H1 (cell line): Measurements from ENCODE around the gene DRC3. TPM values are rescaled to one million over a fixed set of nuclear protein-coding genes. Genes with fewer than 3 reads are reported as not detected.

ENCODE experiments used
- CTCF ChIA-PET: fragments of 300-600 bp; sonication (Branson Sonifier 250); formaldehyde crosslinking; loops from one replicate; lab custom pipeline; 2021; ENCODE audit not compliant: partially characterized antibody; lab: Charles Lee
- POLR2A ChIA-PET: fragments of 300-600 bp; sonication (Branson Sonifier 250); formaldehyde crosslinking; loops from one replicate; lab custom pipeline; 2021; ENCODE audit warnings: inconsistent platforms; ENCODE audit not compliant: partially characterized antibody; lab: Charles Lee
- DNase-seq, 2 experiments: peaks; one replicate each; pipeline versions ENCODE4 v3.0.0 to v3.0.0-alpha.2; 2010 to 2022; ENCODE audit warnings: low spot score in 2 of 2, low read depth in 1 of 2, mixed read lengths in 1 of 2
- FAIRE-seq: peaks from 2 replicates; lab custom pipeline; 2011; peaks lifted over from hg19 to GRCh38; lab: Jason Lieb, UNC
- H2AFZ ChIP-seq: 2 replicates; pipeline ENCODE4 v1.8.1; 2012; ENCODE audit warnings: low read length, inconsistent platforms
- H2AK5ac ChIP-seq: 2 replicates; pipeline ENCODE4 v1.6.1; 2013; ENCODE audit warnings: low read depth, low read length
- H2BK120ac ChIP-seq: replicated peaks from 2 replicates; pipeline ENCODE3; 2013; ENCODE audit warnings: low read depth, low read length, inconsistent platforms
- H2BK12ac ChIP-seq: 2 replicates; pipeline ENCODE4 v1.6.1; 2013; ENCODE audit warnings: low read depth, low read length
- H2BK15ac ChIP-seq: 2 replicates; pipeline ENCODE4 v1.6.1; 2013; ENCODE audit warnings: low read length
- H2BK20ac ChIP-seq: 2 replicates; pipeline ENCODE4 v1.6.1; 2013; ENCODE audit warnings: low read length
- H2BK5ac ChIP-seq: 2 replicates; pipeline ENCODE4 v1.6.1; 2013; ENCODE audit warnings: low read depth, low read length
- H3K14ac ChIP-seq: 2 replicates; pipeline ENCODE4 v1.6.1; 2013; ENCODE audit warnings: inconsistent platforms; ENCODE audit not compliant: insufficient read length
- H3K18ac ChIP-seq: 2 replicates; pipeline ENCODE4 v1.6.1; 2013; ENCODE audit warnings: low read length; ENCODE audit errors: extremely low read depth
- H3K23ac ChIP-seq: 2 replicates; pipeline ENCODE4 v1.6.1; 2013; ENCODE audit warnings: inconsistent platforms; ENCODE audit not compliant: insufficient read length
- H3K23me2 ChIP-seq: 2 replicates; pipeline ENCODE4 v1.6.1; 2013; ENCODE audit warnings: low read depth, low read length
- H3K27ac ChIP-seq: 2 replicates; pipeline ENCODE4 v1.6.1; 2011; ENCODE audit warnings: low read depth, low read length, inconsistent platforms
- H3K27me3 ChIP-seq, 4 experiments: replicated peaks in 1 of 4; 1 replicate in 1 of 4; 2 replicates in 3 of 4; pipeline versions ENCODE4 v1.6.1 to v1.8.1; 2011 to 2013; ENCODE audit warnings: low read length in 3 of 4, mild to moderate bottlenecking in 3 of 4, inconsistent platforms in 2 of 4, mixed read lengths in 2 of 4, moderate library complexity in 1 of 4; ENCODE audit not compliant: control insufficient read depth in 3 of 4, insufficient read depth in 3 of 4; ENCODE audit errors: extremely low read depth in 1 of 4
- H3K36me3 ChIP-seq, 4 experiments: 2 replicates each; pipeline versions ENCODE4 v1.6.1 to v1.8.1; 2011 to 2013; ENCODE audit warnings: mild to moderate bottlenecking in 4 of 4, low read length in 3 of 4, moderate library complexity in 2 of 4, control low read depth in 1 of 4, inconsistent platforms in 1 of 4; ENCODE audit not compliant: insufficient read depth in 4 of 4, control insufficient read depth in 2 of 4
- H3K4ac ChIP-seq: replicated peaks from 2 replicates; pipeline ENCODE3; 2013; ENCODE audit warnings: low read length, low read depth, mixed read lengths, inconsistent platforms; ENCODE audit not compliant: insufficient read length
- H3K4me1 ChIP-seq, 4 experiments: replicated peaks in 1 of 4; 1 replicate in 1 of 4; 2 replicates in 3 of 4; pipeline versions ENCODE4 v1.6.1 to v1.8.1; 2011 to 2013; ENCODE audit warnings: low read length in 3 of 4, inconsistent platforms in 2 of 4, mixed read lengths in 1 of 4; ENCODE audit not compliant: insufficient read depth in 4 of 4, control insufficient read depth in 3 of 4
- H3K4me2 ChIP-seq, 2 experiments: 2 replicates each; pipeline versions ENCODE4 v1.6.1 to v1.8.1; 2011 to 2013; ENCODE audit warnings: low read depth in 2 of 2, low read length in 2 of 2, control low read depth in 1 of 2, inconsistent platforms in 1 of 2, mild to moderate bottlenecking in 1 of 2; ENCODE audit not compliant: insufficient read depth in 1 of 2
- H3K4me3 ChIP-seq, 4 experiments: fragments of 200-600, 300-600 bp in 1 of 4; sonication (generic), shearing (Covaris generic), sonication (Bioruptor Twin) in 1 of 4; 2 replicates each; pipeline versions ENCODE4 v1.5.1 to v1.8.1; 2011 to 2016; ENCODE audit warnings: low read length in 4 of 4, low read depth in 3 of 4, control low read depth in 2 of 4, inconsistent platforms in 2 of 4, mild to moderate bottlenecking in 2 of 4, mixed read lengths in 1 of 4, moderate library complexity in 1 of 4; ENCODE audit not compliant: insufficient read depth in 2 of 4; ENCODE audit errors: extremely low read depth in 1 of 4
- H3K56ac ChIP-seq: replicated peaks from 2 replicates; pipeline ENCODE3; 2013; ENCODE audit warnings: low read depth, mild to moderate bottlenecking, mixed read lengths, low read length, inconsistent platforms; ENCODE audit not compliant: insufficient read length
- H3K79me1 ChIP-seq: 2 replicates; pipeline ENCODE4 v1.6.1; 2013; ENCODE audit warnings: low read depth, low read length, control low read depth
- H3K79me2 ChIP-seq, 2 experiments: 2 replicates each; pipeline versions ENCODE4 v1.6.1 to v1.8.1; 2012 to 2013; ENCODE audit warnings: low read length in 2 of 2, mild to moderate bottlenecking in 2 of 2, inconsistent platforms in 1 of 2; ENCODE audit not compliant: insufficient read depth in 2 of 2, control insufficient read depth in 1 of 2
- H3K9ac ChIP-seq, 4 experiments: replicated peaks in 1 of 4; 1 replicate in 1 of 4; 2 replicates in 3 of 4; pipeline versions ENCODE4 v1.6.1 to v1.8.1; 2011 to 2013; ENCODE audit warnings: low read depth in 3 of 4, low read length in 3 of 4, control low read depth in 2 of 4, mild to moderate bottlenecking in 2 of 4, moderate library complexity in 2 of 4, inconsistent platforms in 1 of 4; ENCODE audit errors: extremely low read depth in 1 of 4
- H3K9me3 ChIP-seq, 2 experiments: 2 replicates each; pipeline versions ENCODE4 v1.6.1 to v1.8.1; 2012 to 2013; ENCODE audit warnings: mild to moderate bottlenecking in 2 of 2, moderate library complexity in 2 of 2, control low read depth in 1 of 2, inconsistent platforms in 1 of 2, low read depth in 1 of 2, low read length in 1 of 2, mixed read lengths in 1 of 2; ENCODE audit not compliant: insufficient read depth in 2 of 2
- H4K20me1 ChIP-seq, 2 experiments: replicated peaks in 1 of 2; 2 replicates each; pipeline versions ENCODE3 to v1.8.1; 2011 to 2013; ENCODE audit warnings: inconsistent platforms in 2 of 2, low read length in 2 of 2, mild to moderate bottlenecking in 1 of 2; ENCODE audit not compliant: insufficient read depth in 2 of 2, control insufficient read depth in 1 of 2
- H4K5ac ChIP-seq: 2 replicates; pipeline ENCODE4 v1.6.1; 2013; ENCODE audit warnings: low read length, low read depth, mixed read lengths, inconsistent platforms; ENCODE audit not compliant: insufficient read length
- H4K8ac ChIP-seq: 2 replicates; pipeline ENCODE4 v1.8.0; 2013; ENCODE audit warnings: mild to moderate bottlenecking, moderate library complexity, low read length, inconsistent platforms; ENCODE audit not compliant: insufficient read depth; ENCODE audit errors: extremely low read depth
- H4K91ac ChIP-seq: replicated peaks from 2 replicates; pipeline ENCODE3; 2013; ENCODE audit warnings: low read length, mixed read lengths, inconsistent platforms; ENCODE audit not compliant: insufficient read length
- ATF2 ChIP-seq: IDR thresholded peaks from 2 replicates; pipeline ENCODE4 v1.6.1; 2012; ENCODE audit warnings: low read length, inconsistent platforms
- FOSL1 ChIP-seq: IDR thresholded peaks from 2 replicates; pipeline ENCODE4 v1.6.1; 2011; ENCODE audit warnings: mild to moderate bottlenecking, low read depth, low read length, moderate library complexity; ENCODE audit not compliant: insufficient read depth
- POU5F1 ChIP-seq: IDR thresholded peaks from 2 replicates; pipeline ENCODE4 v1.6.1; 2011; ENCODE audit warnings: low read depth, mild to moderate bottlenecking, low read length, moderate library complexity
- SP1 ChIP-seq: IDR thresholded peaks from 2 replicates; pipeline ENCODE4 v1.6.1; 2011; ENCODE audit warnings: low read depth, low read length
- SP2 ChIP-seq: IDR thresholded peaks from 2 replicates; pipeline ENCODE4 v1.6.1; 2012; ENCODE audit warnings: mild to moderate bottlenecking, low read length, inconsistent platforms
- SP4 ChIP-seq: IDR thresholded peaks from 2 replicates; pipeline ENCODE4 v1.6.1; 2012; ENCODE audit warnings: low read length, inconsistent platforms
- SRF ChIP-seq: IDR thresholded peaks from 2 replicates; pipeline ENCODE4 v1.6.1; 2011; ENCODE audit warnings: mild to moderate bottlenecking, low read depth, low read length, moderate library complexity
- TBP ChIP-seq: IDR thresholded peaks from 2 replicates; pipeline ENCODE4 v1.6.1; 2011; ENCODE audit warnings: low read depth, low read length, improper control_type of control experiment
- WGBS, 2 experiments: shearing (Covaris generic) in 1 of 2; methylation state at CpG; one replicate each; pipeline versions ENCODE4 v1.1.6 to v1.1.7; 2013 to 2015; ENCODE audit warnings: low lambda C conversion rate in 2 of 2, mixed read lengths in 2 of 2, inconsistent platforms in 1 of 2, low coverage in 1 of 2, missing lambda C conversion rate in 1 of 2; ENCODE audit not compliant: insufficient replicate concordance in 2 of 2, insufficient coverage in 1 of 2, insufficient read length in 1 of 2; ENCODE audit errors: extremely low coverage in 1 of 2, missing lambda C conversion rate in 1 of 2; 5-methylcytosine and 5-hydroxymethylcytosine counted together
- polyA plus RNA-seq, 7 experiments: library from polyadenylated mRNA; depleted of rRNA in 3 of 7; stranded (reverse) in 5 of 7; unstranded in 2 of 7; fragments of >200 nt in 5 of 7; fragments of 200-250 nt in 2 of 7; gene quantifications; 1 replicate in 5 of 7; 2 replicates in 1 of 7; 4 replicates in 1 of 7; pipeline versions ENCODE4 v1.2.1 to v1.2.3, GENCODE V29; 2011 to 2013; ENCODE audit warnings: missing spikeins in 2 of 7, mixed read lengths in 2 of 7
- total RNA-seq: library from RNA; stranded (reverse); fragmentation: NEBNext Ultra II Directional; extraction: Animal tissue kit (Norgen Biotek cat#: 25700); gene quantifications from 2 replicates; pipeline ENCODE4 v1.2.1, GENCODE V29; 2021

The DRC3 gene
- total and polyA plus RNA-seq, 2 of the 8 experiments (the other 6 are each of a cell fraction or from before 2014, with no cell fraction given), result 0.59 TPM; not detected in 1

- Histone ChIP-seq H3K4me2 (no peak overlapping the region), H4K5ac (no peak overlapping the region), H3K56ac (no peak overlapping the region), H2BK12ac (no peak overlapping the region), H3K23me2 (no peaks in the 10 kb centered on the region), H3K79me2 (no peaks in the 10 kb centered on the region), H3K27ac (no peak overlapping the region), H3K36me3 (no peaks in the 10 kb centered on the region), H4K20me1 (peaks cover 0 to 2% of the 10 kb centered on the region in 2 experiments), H3K18ac (no peak overlapping the region), H2BK120ac (no peak overlapping the region), H3K9me3 (no peaks in the 10 kb centered on the region), H2BK15ac (no peak overlapping the region), H2AFZ (no peak overlapping the region), H3K4ac (no peak overlapping the region), H4K8ac (no peak overlapping the region), H2BK5ac (no peak overlapping the region), H3K79me1 (0 out of 2 replicates have a peak, but pooled peaks cover 2% of the 10 kb centered on the region), H3K4me3 (no peak overlapping the region), H3K14ac (no peak overlapping the region), H3K4me1 (no peaks in the 10 kb centered on the region), H2BK20ac (no peak overlapping the region), H3K27me3 (no peaks in the 10 kb centered on the region), H3K9ac (no peak overlapping the region), H4K91ac (no peak overlapping the region), H3K23ac (no peak overlapping the region), H2AK5ac (no peak overlapping the region)
- 84% methylated on average over 2 of the region's 2 CpGs; no CpG with 5 or more reads in 1 of the 2 experiments for WGBS, 2 experiments
- POLR2A ChIA-PET, result no interaction called here
- no peak for FAIRE-seq
- TF ChIP-seq SP2, result no peak
- TF ChIP-seq TBP, result no peak
- no peak for TF ChIP-seq POU5F1
- TF ChIP-seq ATF2, result no peak
- no peak for TF ChIP-seq SP1
- TF ChIP-seq SP4, result no peak
- no peak for TF ChIP-seq FOSL1
- TF ChIP-seq SRF, result no peak
- CTCF ChIA-PET, result interaction anchor here (1.1 to 3.9 kb wide), 2 partner anchors 14 to 15 kb away, joined by 4 to 13 read pairs; no protein-coding TSS in a partner anchor
- no peak for DNase-seq
These were observed 47.1 kb downstream of the DRC3 start for GRCh38 chr17:18019838-18020154.
